Panc1 (cell line): ENCODE measurements around the gene MEGF11. TPM values are rescaled to one million over a fixed set of nuclear protein-coding genes. Genes with fewer than 3 reads are reported as not detected.

Experiments
- ATAC-seq: fragments of 200-7000 bp; cut with Tn5 transposase; 2 replicates; pipeline ENCODE4 v1.9.1; 2020; ENCODE audit warnings: mild to moderate bottlenecking, moderate library complexity
- BruUV-seq: library from RNA; stranded (reverse); fragments of 400-500 nt; replicated peaks from 2 replicates; lab custom pipeline; 2021; lab: Mats Ljungman, UMichigan
- CTCF ChIA-PET: fragments of 300-600 bp; sonication (Branson Sonifier 250); formaldehyde crosslinking; loops from one replicate; lab custom pipeline; 2022; ENCODE audit warnings: antibody characterized with exemption; lab: Charles Lee
- POLR2A ChIA-PET: fragments of 300-600 bp; sonication (Branson Sonifier 250); formaldehyde crosslinking; loops from one replicate; lab custom pipeline; 2022; ENCODE audit warnings: antibody characterized with exemption; lab: Charles Lee
- DNase-seq: peaks from one replicate; pipeline ENCODE4 v3.0.0-alpha.2; 2010; ENCODE audit warnings: low read depth, low spot score
- H3K27ac ChIP-seq: 2 replicates; pipeline ENCODE4 v1.5.1; 2011; ENCODE audit warnings: mild to moderate bottlenecking, low read length, inconsistent platforms
- H3K27me3 ChIP-seq: fragments of 200-500 bp; sonication (Bioruptor generic); 2 replicates; pipeline ENCODE4 v1.6.0; 2014; ENCODE audit warnings: low read length, inconsistent platforms; ENCODE audit not compliant: control insufficient read depth, insufficient read depth
- H3K36me3 ChIP-seq: fragments of 200-500 bp; sonication (Bioruptor generic); 2 replicates; pipeline ENCODE4 v1.5.1; 2014; ENCODE audit warnings: inconsistent platforms, mild to moderate bottlenecking, low read length, moderate library complexity; ENCODE audit not compliant: control insufficient read depth, insufficient read depth
- H3K4me1 ChIP-seq: 2 replicates; pipeline ENCODE4 v1.5.1; 2011; ENCODE audit warnings: inconsistent platforms, mild to moderate bottlenecking, low read length, moderate library complexity; ENCODE audit not compliant: control insufficient read depth, insufficient read depth
- H3K4me3 ChIP-seq, 2 experiments: 2 replicates each; pipeline ENCODE4 v1.5.1; 2011 to 2012; ENCODE audit warnings: low read depth in 2 of 2, low read length in 2 of 2, mild to moderate bottlenecking in 2 of 2, inconsistent platforms in 1 of 2, moderate library complexity in 1 of 2
- H3K9me3 ChIP-seq: fragments of 200-500 bp; sonication (Bioruptor generic); 2 replicates; pipeline ENCODE4 v1.5.1; 2014; ENCODE audit warnings: low read depth, mild to moderate bottlenecking, inconsistent platforms, low read length, moderate library complexity; ENCODE audit not compliant: control insufficient read depth, insufficient read depth
- CTCF ChIP-seq: fragments of 450-650 bp; IDR thresholded peaks from 2 replicates; pipeline ENCODE4 v1.5.1; 2017; ENCODE audit warnings: mild to moderate bottlenecking
- POLR2AphosphoS5 ChIP-seq: IDR thresholded peaks from 2 replicates; pipeline ENCODE4 v1.6.1; 2012; ENCODE audit warnings: mild to moderate bottlenecking, low read depth, low read length, moderate library complexity
- REST ChIP-seq, 2 experiments: IDR thresholded peaks; 2 replicates each; pipeline ENCODE4 v1.6.1; 2011 to 2012; ENCODE audit warnings: low read depth in 2 of 2, control low read depth in 1 of 2, low read length in 1 of 2, mild to moderate bottlenecking in 1 of 2, moderate library complexity in 1 of 2; ENCODE audit not compliant: insufficient read depth in 1 of 2
- SIN3A ChIP-seq: IDR thresholded peaks from 2 replicates; pipeline ENCODE4 v1.6.1; 2012; ENCODE audit warnings: low read depth, mild to moderate bottlenecking, low read length, moderate library complexity, borderline replicate concordance; ENCODE audit not compliant: insufficient read depth
- TCF7L2 ChIP-seq: IDR thresholded peaks from 2 replicates; pipeline ENCODE4 v1.6.1; 2011; ENCODE audit warnings: mild to moderate bottlenecking, low read depth, low read length, inconsistent platforms
- in situ Hi-C: cut with HindIII; loops from 2 replicates; pipeline ENCODE4 v1.10.0; 2016; ENCODE audit warnings: low sequenced_read_pairs, low pct_unique_long_range_greater_than_20kb
- intact Hi-C: fragments of 100-400 bp; cut with micrococcal nuclease; formaldehyde crosslinking; loops from one replicate; pipeline ENCODE4 v1.10.0; 2022; ENCODE audit not compliant: unreplicated experiment
- total RNA-seq: library from RNA; stranded (reverse); gene quantifications from one replicate; pipeline ENCODE4 v1.2.1, GENCODE V29; 2021; ENCODE audit not compliant: unreplicated experiment

The MEGF11 gene
- total RNA-seq, 1 experiment from 2014 or later: 0.95 TPM

DNA sequence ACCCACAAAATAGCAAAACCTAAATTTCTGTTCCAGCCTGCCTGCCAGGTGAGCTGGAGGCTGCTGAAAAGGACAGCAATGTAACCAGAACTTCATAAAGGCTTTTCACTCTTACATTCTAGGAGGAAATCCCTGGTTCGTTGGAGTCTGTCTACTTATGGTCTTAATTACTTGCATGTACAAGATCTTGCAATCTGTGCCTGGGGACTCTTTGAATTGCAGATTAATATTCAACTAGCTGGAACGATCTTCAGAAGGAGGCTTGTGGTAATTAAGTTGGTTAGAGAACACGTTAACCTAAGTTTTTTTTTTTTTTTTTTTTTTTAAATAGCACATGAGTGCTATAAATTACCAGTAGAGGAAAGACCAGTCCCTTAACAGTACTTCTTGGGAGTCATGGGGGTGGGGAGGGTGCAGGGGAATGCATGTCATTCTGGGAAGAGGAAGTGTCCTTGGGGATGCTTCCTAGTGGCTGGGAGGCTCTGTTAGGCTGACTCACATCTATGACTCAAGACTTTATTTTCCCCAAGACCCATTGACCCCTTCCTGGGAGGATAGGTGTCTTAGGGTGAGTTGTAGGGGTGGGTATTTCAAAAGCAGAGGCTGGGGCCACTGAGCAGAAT lies 244.5 kb downstream of the MEGF11 start:
- CTCF ChIA-PET: interaction anchor here (0.7 kb wide), 1 partner anchor 62 kb away, joined by 3 read pairs; no protein-coding TSS in a partner anchor
- no peaks in the 10 kb centered on the region for H3K9me3 ChIP-seq
- in situ Hi-C loops (no loop called here), intact Hi-C loops (no loop called here)
- no peak for TF ChIP-seq TCF7L2
- TF ChIP-seq POLR2AphosphoS5: no peak
- no peak for TF ChIP-seq CTCF
- TF ChIP-seq SIN3A: no peak
- TF ChIP-seq REST (IDR thresholded peaks at IDR 0.05; ENCODE audit: insufficient read depth in 1 of 2, low read depth in 2 of 2, low read length in 1 of 2): no peak
- H3K27me3 ChIP-seq: 0 out of 2 replicates have a peak, but pooled peaks cover 5% of the 10 kb centered on the region
- POLR2A ChIA-PET: interaction anchor here (0.6 kb wide), 1 partner anchor 824 kb away, joined by 3 read pairs; the partner anchor contains the start of gene CLPX
- no peak overlapping the region for H3K27ac ChIP-seq
- no peak for ATAC-seq
- no peaks in the 10 kb centered on the region for H3K4me1 ChIP-seq
- no peak overlapping the region for H3K4me3 ChIP-seq
- DNase-seq: no peak
- H3K36me3 ChIP-seq: no peaks in the 10 kb centered on the region
- BruUV-seq: no TSS peak

DNA sequence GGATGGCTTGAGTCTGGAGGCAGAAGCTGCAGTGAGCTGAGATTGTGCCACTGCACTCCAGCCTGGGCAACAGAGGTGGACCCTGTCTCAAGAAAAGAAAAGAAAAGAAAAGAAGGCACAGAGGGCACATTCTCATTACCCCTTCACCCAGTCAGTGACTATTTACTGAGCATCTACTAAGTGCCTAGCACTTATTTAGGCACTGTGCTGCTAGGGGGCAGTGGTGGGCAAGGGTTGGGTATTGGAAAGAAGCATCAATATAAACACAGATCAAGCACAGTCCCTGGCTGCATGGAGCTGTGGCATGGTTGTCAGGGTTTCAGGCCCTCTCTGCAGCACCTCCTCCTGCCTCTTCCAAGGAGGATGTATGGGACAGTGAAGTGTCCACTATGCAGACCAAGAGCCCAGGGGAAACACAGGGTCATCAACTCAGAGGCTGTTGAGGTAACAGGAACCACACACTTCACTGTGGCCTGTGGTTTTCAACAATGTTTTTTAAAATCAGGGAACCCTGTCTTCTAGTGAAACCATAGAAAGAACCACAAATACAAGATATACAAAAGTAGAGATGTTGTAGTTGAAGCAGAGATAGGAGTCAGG lies 245.8 kb downstream of the MEGF11 start:
- H3K4me3 ChIP-seq: no peak overlapping the region
- H3K27ac ChIP-seq: no peak overlapping the region
- in situ Hi-C loops (no loop called here), intact Hi-C loops (no loop called here)
- ChIA-PET CTCF (no interaction called here), POLR2A (no interaction called here)
- ATAC-seq: no peak
- BruUV-seq: no TSS peak
- TF ChIP-seq SIN3A (no peak), REST (IDR thresholded peaks at IDR 0.05; ENCODE audit: insufficient read depth in 1 of 2, low read depth in 2 of 2, low read length in 1 of 2) (no peak), POLR2AphosphoS5 (no peak), TCF7L2 (no peak), CTCF (no peak; the same call in 1 of the 2 replicates)
- H3K9me3 ChIP-seq: no peaks in the 10 kb centered on the region
- 0 out of 2 replicates have a peak, but pooled peaks cover 5% of the 10 kb centered on the region for H3K27me3 ChIP-seq
- no peaks in the 10 kb centered on the region for H3K36me3 ChIP-seq
- no peaks in the 10 kb centered on the region for H3K4me1 ChIP-seq
- no peak for DNase-seq
